ENCODE measurements around the gene PTGER4.
A peak's percentile ranks its signal among the peaks of the same experiment; 100 is the strongest.
"Not testable (repeated sequence)": the region's sequence is repeated elsewhere in the genome, so short reads cannot be mapped to it uniquely, and the experiment has no call there.

Gene PTGER4

DNA sequence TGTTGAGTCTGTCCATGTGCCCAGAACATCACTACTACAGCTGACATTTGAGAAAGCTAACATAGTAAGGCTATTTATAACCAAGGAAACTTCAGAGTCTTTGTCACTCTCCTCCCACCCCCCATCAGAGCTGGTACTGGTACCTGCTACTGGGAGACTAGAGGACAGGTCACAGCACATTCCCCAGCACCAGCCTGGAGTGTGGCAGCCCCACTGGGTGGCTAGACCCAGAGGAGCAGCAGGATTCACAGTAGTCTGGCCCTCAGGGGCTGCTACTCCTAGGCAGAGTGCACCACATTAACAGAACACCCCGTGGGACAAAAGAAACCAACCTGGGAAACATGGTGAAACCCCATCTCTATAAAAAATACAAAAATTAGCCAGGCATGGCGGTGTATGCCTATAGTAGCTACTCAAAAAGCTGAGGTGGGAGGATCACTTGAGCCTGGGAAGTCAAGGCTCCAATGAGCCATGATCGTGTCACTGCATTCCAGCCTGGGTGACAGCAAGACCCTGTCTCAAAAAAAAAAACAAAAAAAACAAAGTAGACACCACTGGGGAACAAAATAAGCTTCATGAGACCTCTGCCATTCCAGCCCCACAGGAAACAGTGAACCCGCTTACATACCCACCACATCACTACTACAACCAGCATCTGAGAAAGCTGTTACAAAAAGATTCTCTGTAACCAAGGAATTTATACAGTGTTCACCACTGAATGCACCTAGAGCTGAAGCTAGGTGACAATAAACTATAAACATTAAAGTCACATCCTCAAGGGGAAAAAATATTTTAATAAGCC, 26.3 kb upstream of the PTGER4 start:
- no peaks in the 10 kb centered on the region for H3K4me1 ChIP-seq (ENCODE audit: control insufficient read depth, insufficient read depth, low read length)
- no peaks in the 10 kb centered on the region for H3K36me3 ChIP-seq (ENCODE audit: control insufficient read depth, insufficient read depth, low read length, severe bottlenecking)
- DNase-seq (ENCODE audit: low read depth) = no peak
- H3K27me3 ChIP-seq (replicated peaks; ENCODE audit: control insufficient read depth, insufficient read depth, low read length) = no peaks in the 10 kb centered on the region
- H3K9me3 ChIP-seq (ENCODE audit: control insufficient read depth, low read length) = peaks cover 1% of the 10 kb centered on the region
- no peak overlapping the region for H3K9ac ChIP-seq (ENCODE audit: low read length)
- H3K4me3 ChIP-seq (ENCODE audit: low read length) = no peak overlapping the region

DNA sequence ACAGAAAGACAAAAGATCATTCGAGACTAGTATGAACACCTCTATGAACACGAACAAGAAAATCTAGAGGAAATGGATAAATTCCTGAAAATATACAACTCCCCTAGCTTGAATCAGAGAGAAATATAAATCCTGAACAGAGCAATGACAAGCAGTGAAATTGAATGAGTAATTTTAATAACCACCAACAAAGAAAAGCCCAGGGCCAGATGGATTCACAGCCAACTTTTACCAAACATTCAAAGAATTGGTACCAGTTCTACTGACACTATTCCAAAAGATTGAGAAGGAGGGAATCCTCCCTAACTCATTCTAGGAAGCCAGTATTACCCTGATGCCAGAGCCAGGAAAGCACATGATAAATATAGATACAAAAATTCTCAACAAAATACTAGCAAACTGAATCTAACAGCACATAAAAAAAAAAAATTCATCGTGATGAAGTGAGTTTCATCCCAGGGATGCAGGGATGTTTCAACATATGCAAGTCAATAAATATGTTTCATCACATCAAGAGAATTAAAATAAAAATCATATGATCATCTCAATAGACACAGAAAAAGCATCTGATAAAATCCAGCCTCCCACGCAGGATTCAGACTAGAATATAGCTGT, 25.2 kb upstream of the PTGER4 start:
- H3K27me3 ChIP-seq (replicated peaks; ENCODE audit: control insufficient read depth, insufficient read depth, low read length) = no peaks in the 10 kb centered on the region
- no peak for DNase-seq (ENCODE audit: low read depth)
- no peak overlapping the region for H3K9ac ChIP-seq (ENCODE audit: low read length)
- no peak overlapping the region for H3K4me3 ChIP-seq (ENCODE audit: low read length)
- H3K4me1 ChIP-seq (ENCODE audit: control insufficient read depth, insufficient read depth, low read length) = no peaks in the 10 kb centered on the region
- peaks cover 4% of the 10 kb centered on the region for H3K9me3 ChIP-seq (ENCODE audit: control insufficient read depth, low read length)
- no peaks in the 10 kb centered on the region for H3K36me3 ChIP-seq (ENCODE audit: control insufficient read depth, insufficient read depth, low read length, severe bottlenecking)

DNA sequence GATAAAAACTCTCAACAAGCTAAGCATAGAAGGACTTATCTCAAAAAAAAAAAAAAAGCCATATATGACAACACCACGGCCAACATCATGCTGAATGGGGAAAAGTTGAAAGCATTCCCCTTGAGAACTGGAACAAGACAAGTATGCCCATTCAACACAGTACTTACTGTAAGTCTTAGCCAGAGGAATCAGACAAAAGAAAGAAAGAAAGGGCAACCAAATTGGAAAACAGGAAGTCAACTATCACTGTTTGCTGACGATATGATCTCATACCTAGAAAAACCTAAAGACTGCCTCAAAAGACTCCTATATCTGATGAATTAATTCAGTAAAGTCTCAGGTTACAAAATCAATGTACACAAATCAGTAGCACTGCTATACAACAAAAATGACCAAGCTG, 24.6 kb upstream of the PTGER4 start:
- Histone ChIP-seq H3K4me1 (ENCODE audit: control insufficient read depth, insufficient read depth, low read length) (no peaks in the 10 kb centered on the region), H3K36me3 (ENCODE audit: control insufficient read depth, insufficient read depth, low read length, severe bottlenecking) (no peaks in the 10 kb centered on the region), H3K9ac (ENCODE audit: low read length) (no peak overlapping the region), H3K27me3 (replicated peaks; ENCODE audit: control insufficient read depth, insufficient read depth, low read length) (no peaks in the 10 kb centered on the region), H3K9me3 (ENCODE audit: control insufficient read depth, low read length) (peaks cover 4% of the 10 kb centered on the region), H3K4me3 (ENCODE audit: low read length) (no peak overlapping the region)
- DNase-seq (ENCODE audit: low read depth) = no peak

DNA sequence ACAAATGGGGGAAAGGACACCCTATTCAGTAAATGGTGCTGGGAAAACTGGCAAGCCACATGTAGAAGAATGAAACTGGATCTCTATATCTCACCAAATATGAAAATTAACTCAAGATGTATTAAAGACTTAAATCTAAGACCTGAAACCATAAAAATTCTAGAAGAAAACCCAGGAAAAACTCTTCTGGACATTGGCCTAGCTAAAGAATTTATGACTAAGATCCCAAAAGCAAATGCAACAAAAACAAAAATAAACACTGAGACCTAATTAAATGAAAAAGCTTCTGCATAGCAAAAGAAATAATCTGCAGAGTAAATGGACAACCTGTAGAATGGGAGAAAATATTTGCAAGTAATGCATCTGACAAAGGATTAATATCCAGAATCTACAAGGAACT, 23.6 kb upstream of the PTGER4 start:
- H3K27me3 ChIP-seq (replicated peaks; ENCODE audit: control insufficient read depth, insufficient read depth, low read length); H3K36me3 ChIP-seq (ENCODE audit: control insufficient read depth, insufficient read depth, low read length, severe bottlenecking); H3K4me3 ChIP-seq (ENCODE audit: low read length); H3K9me3 ChIP-seq (ENCODE audit: control insufficient read depth, low read length); H3K9ac ChIP-seq (ENCODE audit: low read length); H3K4me1 ChIP-seq (ENCODE audit: control insufficient read depth, insufficient read depth, low read length): not testable (repeated sequence)
- DNase-seq (ENCODE audit: low read depth) = peak; percentile 48

DNA sequence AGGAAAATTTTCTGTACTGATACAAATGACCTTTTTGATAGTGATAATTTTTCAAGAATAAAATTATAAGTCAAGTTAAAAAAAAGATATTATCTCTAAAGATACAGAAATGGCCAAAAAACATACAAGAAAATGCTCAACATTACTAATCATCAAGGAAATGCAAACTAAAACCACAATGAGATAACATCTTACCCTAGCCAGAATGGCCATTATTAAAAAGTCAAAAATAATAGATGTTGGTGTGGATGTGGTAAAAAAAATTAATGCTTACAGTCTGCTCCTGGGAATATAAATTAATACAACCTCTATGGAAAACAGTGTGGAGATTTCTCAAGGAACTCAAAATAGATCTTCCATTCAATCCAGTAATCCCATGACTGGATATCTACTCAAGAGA, 22.9 kb upstream of the PTGER4 start:
- Histone ChIP-seq H3K36me3 (ENCODE audit: control insufficient read depth, insufficient read depth, low read length, severe bottlenecking) (no peaks in the 10 kb centered on the region), H3K4me3 (ENCODE audit: low read length) (no peak overlapping the region), H3K27me3 (replicated peaks; ENCODE audit: control insufficient read depth, insufficient read depth, low read length) (no peaks in the 10 kb centered on the region), H3K9me3 (ENCODE audit: control insufficient read depth, low read length) (peaks cover 4% of the 10 kb centered on the region), H3K9ac (ENCODE audit: low read length) (no peak overlapping the region), H3K4me1 (ENCODE audit: control insufficient read depth, insufficient read depth, low read length) (no peaks in the 10 kb centered on the region)
- DNase-seq (ENCODE audit: low read depth) = no peak

DNA sequence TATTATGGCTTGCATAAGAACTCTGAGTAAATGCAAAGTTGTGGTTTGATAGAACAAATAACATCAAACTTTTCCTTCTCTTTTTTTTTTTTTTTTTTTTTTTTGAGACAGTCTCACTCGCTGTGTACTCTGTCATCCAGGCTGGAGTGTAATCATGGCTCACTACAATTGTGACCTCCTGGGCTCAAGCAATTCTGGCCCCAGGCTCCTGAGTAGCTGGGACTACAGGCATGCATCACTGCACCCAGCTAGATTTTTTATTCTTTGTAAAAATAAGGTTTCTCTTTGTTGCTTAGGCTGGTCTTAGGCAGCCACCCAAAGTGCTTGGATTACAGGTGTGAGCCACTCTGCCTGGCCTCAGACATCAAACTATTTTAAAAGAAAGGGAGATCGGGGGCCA, 19.0 kb upstream of the PTGER4 start:
- peaks cover 4% of the 10 kb centered on the region for H3K9me3 ChIP-seq (ENCODE audit: control insufficient read depth, low read length)
- H3K36me3 ChIP-seq (ENCODE audit: control insufficient read depth, insufficient read depth, low read length, severe bottlenecking) = no peaks in the 10 kb centered on the region
- H3K9ac ChIP-seq (ENCODE audit: low read length) = no peak overlapping the region
- H3K4me1 ChIP-seq (ENCODE audit: control insufficient read depth, insufficient read depth, low read length) = no peaks in the 10 kb centered on the region
- no peak overlapping the region for H3K4me3 ChIP-seq (ENCODE audit: low read length)
- DNase-seq (ENCODE audit: low read depth) = no peak
- no peaks in the 10 kb centered on the region for H3K27me3 ChIP-seq (replicated peaks; ENCODE audit: control insufficient read depth, insufficient read depth, low read length)

DNA sequence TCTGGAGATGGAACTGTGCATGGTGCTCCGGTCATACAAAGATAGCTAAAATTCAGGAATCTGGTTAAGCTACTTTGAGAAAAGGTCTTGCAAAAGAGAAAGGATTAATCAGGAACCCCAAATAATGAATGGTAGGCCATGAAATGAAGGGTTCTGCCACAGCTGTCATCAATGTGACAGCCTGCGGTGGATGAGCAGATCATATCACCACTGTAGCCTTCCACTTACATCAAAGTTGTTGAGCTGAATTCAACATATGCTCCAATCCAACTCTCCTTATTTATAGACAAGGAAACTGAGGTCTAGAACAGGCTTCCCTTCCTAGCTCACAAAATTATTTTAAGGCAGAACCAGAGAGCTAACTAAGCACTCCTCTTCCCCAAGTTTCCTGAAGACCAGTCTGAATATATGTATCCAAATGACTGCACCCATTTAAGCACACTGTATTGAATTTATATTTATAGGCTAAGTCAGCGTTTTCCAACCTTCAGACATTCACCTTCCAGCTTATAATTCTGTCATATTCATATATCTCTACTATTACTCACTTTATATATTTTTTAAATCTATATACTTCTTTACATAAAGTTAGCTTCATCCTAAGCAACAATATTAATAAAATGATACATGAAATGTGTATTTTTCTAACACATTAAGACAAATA, 13.9 kb upstream of the PTGER4 start:
- no peaks in the 10 kb centered on the region for H3K9me3 ChIP-seq (ENCODE audit: control insufficient read depth, low read length)
- H3K9ac ChIP-seq (ENCODE audit: low read length) = no peak overlapping the region
- H3K36me3 ChIP-seq (ENCODE audit: control insufficient read depth, insufficient read depth, low read length, severe bottlenecking) = no peaks in the 10 kb centered on the region
- H3K4me3 ChIP-seq (ENCODE audit: low read length) = no peak overlapping the region
- DNase-seq (ENCODE audit: low read depth) = no peak
- H3K4me1 ChIP-seq (ENCODE audit: control insufficient read depth, insufficient read depth, low read length) = no peaks in the 10 kb centered on the region
- H3K27me3 ChIP-seq (replicated peaks; ENCODE audit: control insufficient read depth, insufficient read depth, low read length) = no peaks in the 10 kb centered on the region

DNA sequence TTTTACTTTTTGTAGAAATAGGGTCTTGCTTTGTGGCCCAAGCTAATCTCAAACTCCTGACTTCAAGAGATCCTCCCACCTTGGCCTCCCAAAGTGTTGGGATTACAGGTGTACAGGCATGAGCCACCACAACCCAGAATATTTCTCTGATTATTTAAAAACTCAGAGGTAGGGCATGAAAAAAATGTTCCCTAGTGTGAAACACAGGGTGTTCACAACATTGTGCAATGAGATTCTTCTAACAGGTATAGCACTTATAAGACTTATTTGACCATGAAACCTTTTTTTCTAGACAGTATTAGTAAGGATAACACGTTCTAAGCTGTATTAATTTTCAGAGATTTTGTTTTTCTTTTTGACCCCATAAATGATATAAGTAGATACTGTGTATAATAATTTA, 13.1 kb upstream of the PTGER4 start:
- no peak overlapping the region for H3K9ac ChIP-seq (ENCODE audit: low read length)
- H3K4me3 ChIP-seq (ENCODE audit: low read length) = no peak overlapping the region
- no peaks in the 10 kb centered on the region for H3K9me3 ChIP-seq (ENCODE audit: control insufficient read depth, low read length)
- no peaks in the 10 kb centered on the region for H3K4me1 ChIP-seq (ENCODE audit: control insufficient read depth, insufficient read depth, low read length)
- no peaks in the 10 kb centered on the region for H3K27me3 ChIP-seq (replicated peaks; ENCODE audit: control insufficient read depth, insufficient read depth, low read length)
- no peak for DNase-seq (ENCODE audit: low read depth)
- no peaks in the 10 kb centered on the region for H3K36me3 ChIP-seq (ENCODE audit: control insufficient read depth, insufficient read depth, low read length, severe bottlenecking)

DNA sequence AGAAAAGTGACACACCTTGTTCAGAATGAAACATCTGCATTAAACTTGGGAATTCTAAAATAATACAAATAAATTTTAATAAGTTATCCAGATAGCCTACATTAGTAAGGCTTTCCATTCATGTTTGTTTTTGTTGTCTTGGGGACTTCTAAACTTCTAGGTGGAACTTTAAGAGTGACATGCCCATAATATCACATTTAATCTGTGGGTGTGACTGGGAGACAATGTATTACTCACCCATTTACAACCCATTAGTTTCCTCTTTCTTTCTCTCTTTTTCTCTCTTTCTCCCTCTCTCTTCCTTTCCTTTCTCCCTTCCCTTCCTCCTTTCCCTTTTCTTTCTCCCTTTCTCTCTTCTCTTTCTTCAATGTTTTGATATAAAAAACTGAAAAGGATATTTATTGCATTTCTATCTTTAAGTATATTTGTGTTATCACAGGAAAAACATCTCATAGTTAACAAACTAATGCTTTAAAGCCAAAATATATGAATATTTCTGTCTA, 12.5 kb upstream of the PTGER4 start:
- H3K9me3 ChIP-seq (ENCODE audit: control insufficient read depth, low read length) = no peaks in the 10 kb centered on the region
- H3K36me3 ChIP-seq (ENCODE audit: control insufficient read depth, insufficient read depth, low read length, severe bottlenecking) = no peaks in the 10 kb centered on the region
- no peak overlapping the region for H3K4me3 ChIP-seq (ENCODE audit: low read length)
- DNase-seq (ENCODE audit: low read depth) = no peak
- H3K9ac ChIP-seq (ENCODE audit: low read length) = no peak overlapping the region
- H3K4me1 ChIP-seq (ENCODE audit: control insufficient read depth, insufficient read depth, low read length) = no peaks in the 10 kb centered on the region
- H3K27me3 ChIP-seq (replicated peaks; ENCODE audit: control insufficient read depth, insufficient read depth, low read length) = no peaks in the 10 kb centered on the region

DNA sequence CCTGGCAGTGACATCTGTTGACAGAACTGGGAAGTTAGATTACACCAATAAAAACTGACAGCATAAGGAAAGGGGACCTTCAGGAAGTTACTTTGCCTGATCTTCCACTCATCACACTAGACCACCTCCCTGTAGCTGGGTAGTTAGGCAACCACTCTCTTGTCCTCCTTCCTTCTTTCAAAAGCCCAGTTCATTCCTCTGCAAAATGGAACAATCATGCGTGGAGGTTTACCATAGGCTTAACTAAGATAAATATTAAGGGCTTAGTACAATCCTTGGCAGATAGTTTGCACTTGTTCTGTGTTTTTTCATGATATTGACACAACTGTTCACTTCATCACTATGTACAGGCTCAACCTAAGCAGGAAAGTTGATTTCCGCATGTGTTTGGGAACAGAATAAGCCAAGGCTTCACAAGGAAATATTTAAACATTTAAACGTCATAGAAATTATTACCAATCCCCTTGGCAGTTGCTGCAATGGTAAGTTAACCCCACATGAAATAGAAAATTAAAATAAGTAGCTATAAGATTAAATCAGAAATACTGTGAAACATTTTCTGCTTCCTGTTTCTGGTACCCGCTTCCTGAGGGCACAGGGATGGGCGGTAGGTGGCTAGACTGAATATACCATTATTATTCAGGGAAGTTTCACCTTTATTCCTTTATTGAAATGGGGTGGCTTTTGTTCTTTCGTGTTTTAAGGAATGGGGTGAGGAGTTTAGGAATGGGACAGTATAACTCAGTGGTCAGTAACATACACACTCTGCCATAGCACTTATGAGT, 9.9 kb upstream of the PTGER4 start:
- H3K9me3 ChIP-seq (ENCODE audit: control insufficient read depth, low read length) = no peaks in the 10 kb centered on the region
- no peak for DNase-seq (ENCODE audit: low read depth)
- no peak overlapping the region for H3K4me3 ChIP-seq (ENCODE audit: low read length)
- H3K36me3 ChIP-seq (ENCODE audit: control insufficient read depth, insufficient read depth, low read length, severe bottlenecking) = no peaks in the 10 kb centered on the region
- no peak overlapping the region for H3K9ac ChIP-seq (ENCODE audit: low read length)
- no peaks in the 10 kb centered on the region for H3K4me1 ChIP-seq (ENCODE audit: control insufficient read depth, insufficient read depth, low read length)
- no peaks in the 10 kb centered on the region for H3K27me3 ChIP-seq (replicated peaks; ENCODE audit: control insufficient read depth, insufficient read depth, low read length)

DNA sequence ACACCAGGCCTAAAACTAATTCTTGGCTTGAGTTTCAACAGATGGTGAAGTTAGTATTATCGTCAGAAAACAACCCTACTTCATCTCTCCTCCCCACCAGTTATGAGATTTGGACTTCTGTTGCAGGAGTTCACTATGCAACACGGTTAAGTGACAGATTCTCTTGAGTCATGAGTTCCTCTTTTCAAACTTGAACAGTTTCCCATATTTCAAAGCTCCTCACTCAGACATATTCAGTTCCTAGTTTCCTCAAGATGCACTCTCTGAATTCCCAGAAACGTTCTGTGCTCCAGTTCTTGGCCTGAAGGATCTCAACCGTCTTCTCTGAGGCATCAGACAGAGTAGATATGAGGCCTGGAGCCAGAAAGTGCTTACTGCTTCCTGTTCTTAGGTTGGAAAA, 7.3 kb upstream of the PTGER4 start:
- peaks cover 14% of the 10 kb centered on the region for H3K4me1 ChIP-seq (ENCODE audit: control insufficient read depth, insufficient read depth, low read length)
- H3K4me3 ChIP-seq (ENCODE audit: low read length) = no peak overlapping the region
- H3K9me3 ChIP-seq (ENCODE audit: control insufficient read depth, low read length) = no peaks in the 10 kb centered on the region
- no peak for DNase-seq (ENCODE audit: low read depth)
- no peaks in the 10 kb centered on the region for H3K36me3 ChIP-seq (ENCODE audit: control insufficient read depth, insufficient read depth, low read length, severe bottlenecking)
- no peak overlapping the region for H3K9ac ChIP-seq (ENCODE audit: low read length)
- no peaks in the 10 kb centered on the region for H3K27me3 ChIP-seq (replicated peaks; ENCODE audit: control insufficient read depth, insufficient read depth, low read length)
